Urinary bladder (tissue), 4 donors: ENCODE data around the gene GTF3C5. TPM values are rescaled to one million over a fixed set of nuclear protein-coding genes. Genes with fewer than 3 reads are reported as not detected.
"Not testable (repeated sequence)": the region's sequence is repeated elsewhere in the genome, so short reads cannot be mapped to it uniquely, and the experiment has no call there.

ENCODE experiments used
- DNase-seq: peaks from one replicate; pipeline ENCODE4 v3.0.0-alpha.2; 2015; ENCODE audit errors: extremely low spot score
- H3K27ac ChIP-seq: one replicate; pipeline ENCODE4 v1.5.1; 2013; ENCODE audit warnings: low read depth, mild to moderate bottlenecking, moderate library complexity
- H3K36me3 ChIP-seq: one replicate; pipeline ENCODE4 v1.6.1; 2013; ENCODE audit warnings: mild to moderate bottlenecking, moderate library complexity; ENCODE audit not compliant: insufficient read depth
- H3K4me1 ChIP-seq: one replicate; pipeline ENCODE4 v1.6.1; 2013; ENCODE audit warnings: mild to moderate bottlenecking, moderate library complexity; ENCODE audit not compliant: insufficient read depth
- H3K4me3 ChIP-seq: one replicate; pipeline ENCODE4 v1.5.1; 2013; ENCODE audit warnings: low read depth, low read length
- WGBS: extraction: QIAGEN DNeasy Blood & Tissue Kit; methylation state at CpG from one replicate; pipeline ENCODE4 v1.1.7; 2013; 5-methylcytosine and 5-hydroxymethylcytosine counted together
- polyA plus RNA-seq: library from polyadenylated mRNA; stranded (reverse); fragments of 200-250 nt; gene quantifications from one replicate; pipeline ENCODE4 v1.2.3, GENCODE V29; 2013
- total RNA-seq: library from RNA; depleted of rRNA; stranded (reverse); fragments of >200 nt; gene quantifications from one replicate; pipeline ENCODE4 v1.2.3, GENCODE V29; 2014
- donor health status: healthy with polysubstance abuse.
- donor health status: healthy.

The GTF3C5 gene
- total and polyA plus RNA-seq, 2 donors: 23.2 to 50.3 TPM

DNA sequence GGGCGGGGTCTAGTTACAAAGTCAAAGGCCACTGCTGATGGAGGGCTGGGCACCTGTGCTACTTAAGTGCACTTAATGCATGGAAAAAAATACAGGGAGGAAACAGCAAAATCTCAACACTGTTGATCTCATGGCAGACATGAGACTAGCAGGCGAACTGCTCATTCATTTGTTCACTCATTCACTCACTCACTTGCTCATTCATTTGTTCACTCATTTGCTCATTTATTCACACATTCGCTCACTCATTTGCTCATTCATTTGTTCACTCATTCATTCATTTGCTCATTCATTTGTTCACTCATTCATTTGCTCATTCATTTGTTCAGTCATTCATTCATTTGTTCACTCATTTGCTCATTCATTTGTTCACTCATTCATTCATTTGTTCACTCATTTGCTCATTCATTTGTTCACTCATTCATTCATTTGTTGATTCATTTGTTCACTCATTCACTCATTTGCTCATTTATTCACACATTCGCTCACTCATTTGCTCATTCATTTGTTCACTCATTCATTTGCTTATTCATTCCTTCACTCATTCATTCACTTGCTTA is 40.7 kb upstream of the GTF3C5 start:
- WGBS: 83% methylated on average over 4 of the region's 4 CpGs
- not testable (repeated sequence) for H3K4me3 ChIP-seq, H3K4me1 ChIP-seq, DNase-seq, H3K36me3 ChIP-seq, H3K27ac ChIP-seq

DNA sequence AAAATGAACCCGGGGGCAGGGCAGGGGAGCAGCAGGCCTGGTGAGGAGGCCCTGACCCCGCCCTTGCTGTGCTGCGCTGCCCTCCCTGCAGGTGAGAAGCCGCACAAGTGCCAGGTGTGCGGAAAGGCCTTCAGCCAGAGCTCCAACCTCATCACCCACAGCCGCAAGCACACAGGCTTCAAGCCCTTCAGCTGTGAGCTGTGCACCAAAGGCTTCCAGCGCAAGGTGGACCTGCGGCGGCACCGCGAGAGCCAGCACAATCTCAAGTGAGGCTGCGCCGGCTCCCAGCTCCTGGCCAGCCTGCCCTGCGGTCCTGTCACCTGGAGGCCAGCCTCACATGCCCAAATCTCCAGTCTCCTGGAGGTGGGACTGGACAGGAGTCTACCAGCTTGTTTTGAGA is 40.0 kb upstream of the GTF3C5 start:
- Histone ChIP-seq H3K4me1 (no peaks in the 10 kb centered on the region), H3K4me3 (no peak overlapping the region), H3K36me3 (no peaks in the 10 kb centered on the region), H3K27ac (no peak overlapping the region)
- DNase-seq: no peak
- 92% methylated on average over 14 of the region's 14 CpGs for WGBS

- Histone ChIP-seq H3K4me3 (no peak overlapping the region), H3K36me3 (no peaks in the 10 kb centered on the region), H3K4me1 (no peaks in the 10 kb centered on the region), H3K27ac (no peak overlapping the region)
- DNase-seq: no peak
- 33% methylated on average over 16 of the region's 16 CpGs for WGBS
Observed at GRCh38 chr9:132991351-132992300, 39.2 kb upstream of the GTF3C5 start.

DNA sequence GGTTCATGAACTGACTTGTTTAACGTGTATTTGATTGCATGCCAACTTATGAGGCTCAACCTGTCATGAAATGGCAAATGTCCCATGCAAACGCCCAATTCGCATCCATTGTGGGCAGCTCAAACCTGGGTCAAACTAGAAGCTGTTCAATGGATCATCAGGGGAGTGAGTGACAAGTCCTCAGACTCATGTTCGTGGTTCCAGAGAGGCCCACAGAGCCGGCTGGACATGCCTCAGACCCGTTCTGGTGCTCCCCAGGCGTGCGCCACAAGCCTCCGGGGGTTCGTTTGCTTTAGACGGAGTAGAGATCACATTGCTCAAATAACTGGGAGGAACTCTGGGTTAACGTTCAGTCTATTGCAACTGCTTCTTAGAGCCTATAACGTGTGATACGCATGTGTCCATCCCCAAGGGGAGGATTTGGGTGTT is 37.3 kb upstream of the GTF3C5 start:
- Histone ChIP-seq H3K27ac (no peak overlapping the region), H3K36me3 (no peaks in the 10 kb centered on the region), H3K4me1 (no peaks in the 10 kb centered on the region), H3K4me3 (no peak overlapping the region)
- WGBS: 57% methylated on average over 14 of the region's 14 CpGs
- no peak for DNase-seq

DNA sequence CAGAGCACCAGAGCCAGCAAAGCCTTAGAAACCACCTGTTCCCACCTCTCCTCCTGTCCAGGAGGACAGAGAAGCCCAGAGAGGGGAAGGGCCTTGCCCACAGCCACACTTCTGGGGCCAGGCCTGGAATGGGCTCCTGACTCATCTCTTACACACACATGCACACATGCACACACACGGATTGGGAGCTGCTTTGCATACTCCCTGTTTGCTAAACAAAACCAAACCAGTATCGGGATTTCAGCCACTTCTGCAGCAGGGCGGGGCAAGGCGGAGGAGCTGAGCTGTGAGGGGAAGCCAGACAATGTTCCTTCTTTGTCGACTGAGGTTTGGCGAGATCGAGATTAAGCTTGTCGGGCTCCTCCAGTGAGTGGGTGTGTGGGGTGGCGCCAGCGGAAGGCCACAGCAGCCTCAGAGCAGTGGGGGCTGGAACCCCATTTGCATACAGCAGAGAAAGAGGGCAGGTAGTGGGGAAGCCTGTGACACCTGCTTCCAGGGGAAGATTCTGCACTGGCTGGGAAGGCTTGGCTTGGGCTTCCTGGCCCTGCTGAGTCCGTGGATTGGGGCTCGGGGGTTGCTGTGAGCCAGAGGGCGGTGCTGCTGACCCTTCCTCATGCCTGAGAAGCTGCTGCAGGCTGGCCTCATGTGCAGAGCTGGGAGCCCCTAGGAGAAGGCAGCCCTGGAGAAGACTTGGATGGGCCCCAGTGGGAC is 36.2 kb upstream of the GTF3C5 start:
- WGBS: 23% methylated on average over 13 of the region's 13 CpGs
- no peaks in the 10 kb centered on the region for H3K4me1 ChIP-seq
- no peak for DNase-seq
- H3K36me3 ChIP-seq: no peaks in the 10 kb centered on the region
- H3K27ac ChIP-seq: no peak overlapping the region
- no peak overlapping the region for H3K4me3 ChIP-seq

GRCh38 chr9:132995121-132995420 is 35.7 kb upstream of the GTF3C5 start:
- Histone ChIP-seq H3K4me1 (no peaks in the 10 kb centered on the region), H3K27ac (no peak overlapping the region), H3K4me3 (no peak overlapping the region), H3K36me3 (no peaks in the 10 kb centered on the region)
- no peak for DNase-seq
- WGBS: 85% methylated on average over 6 of the region's 6 CpGs

DNA sequence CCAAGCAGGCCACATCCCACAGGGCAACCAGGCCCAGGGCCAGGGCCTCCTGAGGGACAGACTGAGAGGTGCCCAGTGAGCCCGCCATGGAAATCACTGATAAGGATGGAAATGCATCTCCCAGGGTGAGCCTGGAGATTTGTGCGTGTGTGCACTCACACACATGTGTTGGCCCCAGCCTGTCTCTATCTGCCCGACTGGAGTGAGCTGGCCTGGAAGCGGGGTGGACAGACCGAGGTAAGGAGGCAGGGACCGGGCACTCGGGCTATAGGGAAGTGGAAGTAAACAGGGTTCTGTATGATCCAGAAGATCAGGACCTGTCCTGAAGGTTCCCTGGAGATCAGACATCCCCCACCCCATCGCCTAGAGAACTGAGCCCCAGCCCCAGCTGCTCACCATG is 34.9 kb upstream of the GTF3C5 start:
- WGBS: 69% methylated on average over 8 of the region's 8 CpGs
- no peak overlapping the region for H3K27ac ChIP-seq
- H3K4me3 ChIP-seq: no peak overlapping the region
- H3K4me1 ChIP-seq: no peaks in the 10 kb centered on the region
- H3K36me3 ChIP-seq: no peaks in the 10 kb centered on the region
- no peak for DNase-seq

DNA sequence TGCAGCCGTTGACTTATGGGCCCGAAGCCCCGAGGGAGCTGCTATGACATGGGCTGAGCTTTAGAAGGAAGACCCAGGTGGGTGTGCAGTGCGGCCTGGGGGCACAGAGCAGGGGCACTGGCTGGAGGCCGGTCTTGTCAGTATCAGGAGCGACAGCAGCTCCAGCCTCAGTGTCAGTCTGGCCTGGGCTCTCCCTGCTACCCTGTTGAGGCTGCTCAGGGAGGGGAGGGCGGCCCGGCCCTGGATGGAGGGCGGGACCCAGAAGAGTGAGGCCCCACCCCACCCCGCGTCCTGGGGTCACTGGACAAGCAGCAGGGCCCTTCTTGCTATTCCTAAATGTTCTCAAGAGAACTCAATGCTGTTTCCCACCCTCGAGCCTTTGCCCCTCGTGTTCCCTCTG is 34.3 kb upstream of the GTF3C5 start:
- WGBS: 66% methylated on average over 13 of the region's 13 CpGs

DNA sequence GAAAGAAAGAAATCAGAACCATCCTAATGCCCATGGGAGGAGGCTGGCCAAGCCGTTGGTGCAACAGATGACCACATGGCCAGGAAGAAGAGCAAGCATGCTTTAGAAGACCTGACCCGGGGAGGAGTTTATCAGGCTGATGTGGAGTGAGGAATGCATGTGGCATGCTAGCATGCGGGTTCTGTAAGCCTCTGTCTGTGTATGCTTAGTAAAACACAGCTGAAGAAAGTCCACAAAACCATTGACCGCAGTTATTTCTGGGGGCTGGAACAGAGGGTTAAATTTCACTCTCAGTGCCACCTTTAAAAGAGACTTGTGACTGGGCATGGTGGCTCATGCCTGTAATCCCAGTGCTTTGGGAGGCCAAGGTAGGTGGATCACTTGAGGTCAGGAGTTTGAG is 33.2 kb upstream of the GTF3C5 start:
- H3K4me1 ChIP-seq: no peaks in the 10 kb centered on the region
- no peak for DNase-seq
- no peaks in the 10 kb centered on the region for H3K36me3 ChIP-seq
- WGBS: 34% methylated on average over 4 of the region's 4 CpGs
- H3K27ac ChIP-seq: no peak overlapping the region
- no peak overlapping the region for H3K4me3 ChIP-seq

More for the DNA sequence above, 34.3 kb upstream of the GTF3C5 start:
- H3K4me3 ChIP-seq: no peak overlapping the region
- H3K36me3 ChIP-seq: no peaks in the 10 kb centered on the region
- DNase-seq: no peak
- H3K27ac ChIP-seq: no peak overlapping the region
- H3K4me1 ChIP-seq: no peaks in the 10 kb centered on the region

DNA sequence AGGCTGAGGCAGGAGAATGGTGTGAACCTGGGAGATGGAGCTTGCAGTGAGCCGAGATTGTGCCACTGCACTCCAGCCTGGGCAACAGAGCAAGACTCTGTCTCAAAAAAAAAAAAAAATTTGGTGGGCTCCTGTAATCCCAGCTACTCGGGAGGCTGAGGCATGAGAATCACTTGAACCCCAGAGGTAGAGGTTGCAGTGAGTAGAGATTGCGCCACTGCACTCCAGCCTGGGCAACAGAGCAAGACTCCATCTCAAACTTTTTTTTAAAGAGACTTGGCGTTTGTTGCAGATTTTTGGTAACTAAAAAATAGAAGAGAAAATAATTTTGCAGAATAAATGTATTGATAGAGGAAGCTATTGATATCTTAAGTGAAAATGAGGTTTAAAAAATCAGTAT is 32.6 kb upstream of the GTF3C5 start:
- 83% methylated on average over 3 of the region's 4 CpGs for WGBS
- H3K4me1 ChIP-seq, H3K4me3 ChIP-seq, DNase-seq, H3K27ac ChIP-seq, H3K36me3 ChIP-seq: not testable (repeated sequence)

DNA sequence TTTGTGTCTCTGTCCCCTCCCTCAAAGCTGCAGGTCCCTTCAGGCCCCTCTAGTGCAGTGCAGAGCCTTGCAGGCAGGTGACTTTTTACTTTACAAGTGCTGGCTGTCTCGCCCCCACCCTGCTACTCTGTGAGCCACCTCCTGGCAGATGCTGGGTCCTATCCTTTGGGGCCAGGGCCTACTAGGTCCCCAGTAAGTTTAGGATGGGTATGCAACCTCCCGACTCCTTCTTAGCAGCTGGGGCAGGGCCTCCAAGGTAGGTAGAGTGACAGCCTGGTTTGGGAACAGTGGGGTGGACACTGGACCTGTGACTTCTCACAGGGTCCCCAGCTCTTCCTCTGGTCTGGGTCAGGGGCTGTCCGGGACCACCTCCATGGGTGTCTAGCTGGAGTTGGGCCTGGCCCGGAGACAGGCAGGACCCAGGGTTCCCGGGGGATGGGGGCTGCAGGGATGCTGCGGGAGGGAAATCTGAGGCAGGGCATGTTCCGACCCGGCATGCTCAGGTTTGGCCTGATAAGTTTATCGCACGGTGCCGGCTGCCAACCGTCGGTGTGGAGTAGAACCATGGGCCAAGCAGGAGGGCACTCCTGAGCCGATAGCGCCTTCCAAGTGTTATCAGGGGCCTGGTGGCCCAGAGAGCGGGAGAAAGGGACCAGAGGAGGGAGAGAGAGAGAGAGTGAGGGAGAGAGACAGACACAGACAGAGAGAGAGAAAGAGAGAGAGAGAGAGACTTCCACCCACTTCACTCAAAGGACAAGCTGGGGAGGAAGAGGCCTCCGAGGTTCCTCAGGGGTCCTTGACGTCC is 31.8 kb upstream of the GTF3C5 start:
- no peaks in the 10 kb centered on the region for H3K4me1 ChIP-seq
- H3K4me3 ChIP-seq: no peak overlapping the region
- no peak for DNase-seq
- no peak overlapping the region for H3K27ac ChIP-seq
- WGBS: 69% methylated on average over 18 of the region's 18 CpGs
- H3K36me3 ChIP-seq: no peaks in the 10 kb centered on the region

DNA sequence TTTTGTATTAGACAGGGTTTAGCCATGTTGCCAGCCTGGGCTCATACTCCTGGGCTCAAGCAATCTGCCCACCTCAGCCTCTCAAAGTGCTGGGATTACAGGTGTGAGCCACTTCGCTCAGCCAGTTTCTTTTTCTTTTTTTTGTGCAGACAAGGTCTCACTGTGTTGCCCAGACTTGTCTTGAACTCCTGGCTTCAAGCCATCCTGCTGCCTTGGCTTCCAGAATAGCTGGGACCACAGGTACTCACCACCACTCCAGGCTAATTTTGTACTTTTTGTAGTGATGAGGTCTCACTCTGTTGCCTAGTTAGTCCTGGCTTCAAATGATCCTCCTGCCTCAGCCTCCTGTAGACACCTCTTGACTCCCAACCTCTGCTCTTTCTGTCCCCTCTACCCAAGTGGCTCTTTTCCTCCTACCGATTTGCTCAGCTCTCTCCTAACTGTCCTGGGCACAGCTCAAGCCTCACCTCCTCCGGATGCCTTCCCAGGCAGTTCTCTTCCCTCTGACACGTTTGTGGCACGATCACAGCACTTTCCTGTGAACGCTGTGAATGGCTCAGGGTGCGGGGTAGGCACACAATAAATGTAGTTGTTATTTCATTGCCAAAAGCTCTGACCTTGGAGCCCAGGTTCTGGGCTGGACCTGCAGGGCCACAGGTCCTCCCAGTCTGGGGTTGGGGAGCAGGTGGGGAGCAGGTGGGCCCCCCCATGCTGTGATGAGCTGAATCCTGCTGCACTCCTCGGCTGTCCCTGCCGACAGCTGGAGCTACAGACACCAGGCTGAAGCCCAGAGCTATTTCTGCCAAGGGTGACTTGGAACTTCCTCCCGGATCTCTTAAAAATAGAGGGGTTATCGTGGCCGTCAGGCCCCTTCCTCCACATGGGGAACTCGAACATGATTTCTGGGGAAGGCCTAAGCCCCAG is 28.4 kb upstream of the GTF3C5 start:
- DNase-seq: no peak
- H3K27ac ChIP-seq: no peak overlapping the region
- H3K36me3 ChIP-seq: no peaks in the 10 kb centered on the region
- 46% methylated on average over 13 of the region's 13 CpGs for WGBS
- H3K4me1 ChIP-seq: no peaks in the 10 kb centered on the region
- H3K4me3 ChIP-seq: no peak overlapping the region
